ENCODE data around the gene GSAP. TPM values are rescaled to one million over a fixed set of nuclear protein-coding genes. Genes with fewer than 3 reads are reported as not detected.

Gene GSAP
- total RNA-seq, 1 donor from 2014 or later, result 1.9 TPM

DNA sequence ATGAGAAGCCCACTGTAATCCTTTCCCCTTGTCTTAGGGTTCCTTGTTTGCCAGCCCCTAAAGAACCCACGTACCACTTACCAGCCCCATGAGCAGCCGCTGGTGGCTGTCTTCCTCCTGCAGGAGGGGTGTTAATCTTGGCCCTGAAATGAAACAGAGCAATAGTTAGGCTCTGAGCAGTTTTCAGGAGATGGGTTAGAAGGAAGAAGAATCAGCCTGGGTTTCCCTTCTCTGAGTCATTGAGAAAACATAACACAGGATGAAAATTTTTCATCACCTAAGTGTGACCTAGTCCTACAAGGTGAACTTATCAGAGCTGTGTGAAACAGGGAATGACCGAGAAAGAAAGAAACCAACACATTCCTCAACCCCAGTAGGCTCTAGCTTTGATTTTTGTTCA is 90.0 kb downstream of the GSAP start:
- no peak for DNase-seq (ENCODE audit: low spot score)
- H3K27me3 Mint-ChIP-seq (ENCODE audit: unreplicated experiment), result peaks cover 5% of the 10 kb centered on the region
- TF ChIP-seq, protein P1, sequence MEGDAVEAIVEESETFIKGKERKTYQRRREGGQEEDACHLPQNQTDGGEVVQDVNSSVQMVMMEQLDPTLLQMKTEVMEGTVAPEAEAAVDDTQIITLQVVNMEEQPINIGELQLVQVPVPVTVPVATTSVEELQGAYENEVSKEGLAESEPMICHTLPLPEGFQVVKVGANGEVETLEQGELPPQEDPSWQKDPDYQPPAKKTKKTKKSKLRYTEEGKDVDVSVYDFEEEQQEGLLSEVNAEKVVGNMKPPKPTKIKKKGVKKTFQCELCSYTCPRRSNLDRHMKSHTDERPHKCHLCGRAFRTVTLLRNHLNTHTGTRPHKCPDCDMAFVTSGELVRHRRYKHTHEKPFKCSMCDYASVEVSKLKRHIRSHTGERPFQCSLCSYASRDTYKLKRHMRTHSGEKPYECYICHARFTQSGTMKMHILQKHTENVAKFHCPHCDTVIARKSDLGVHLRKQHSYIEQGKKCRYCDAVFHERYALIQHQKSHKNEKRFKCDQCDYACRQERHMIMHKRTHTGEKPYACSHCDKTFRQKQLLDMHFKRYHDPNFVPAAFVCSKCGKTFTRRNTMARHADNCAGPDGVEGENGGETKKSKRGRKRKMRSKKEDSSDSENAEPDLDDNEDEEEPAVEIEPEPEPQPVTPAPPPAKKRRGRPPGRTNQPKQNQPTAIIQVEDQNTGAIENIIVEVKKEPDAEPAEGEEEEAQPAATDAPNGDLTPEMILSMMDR (IDR thresholded peaks at IDR 0.05; ENCODE audit: unreplicated experiment), result no peak
- H3K4me1 Mint-ChIP-seq (ENCODE audit: unreplicated experiment), result peaks cover 24% of the 10 kb centered on the region
- H3K4me3 Mint-ChIP-seq (ENCODE audit: unreplicated experiment), result no peak overlapping the region
- H3K9me3 Mint-ChIP-seq (ENCODE audit: unreplicated experiment), result no peaks in the 10 kb centered on the region
- no peak overlapping the region for H3K27ac Mint-ChIP-seq (ENCODE audit: unreplicated experiment)
- H3K36me3 Mint-ChIP-seq (ENCODE audit: low read depth, unreplicated experiment), result no peaks in the 10 kb centered on the region

- Mint-ChIP-seq H3K4me3 (ENCODE audit: unreplicated experiment) (no peak overlapping the region), H3K4me1 (ENCODE audit: unreplicated experiment) (peaks cover 2% of the 10 kb centered on the region), H3K36me3 (ENCODE audit: low read depth, unreplicated experiment) (no peaks in the 10 kb centered on the region), H3K9me3 (ENCODE audit: unreplicated experiment) (no peaks in the 10 kb centered on the region), H3K27ac (ENCODE audit: unreplicated experiment) (no peak overlapping the region), H3K27me3 (ENCODE audit: unreplicated experiment) (peaks cover 3% of the 10 kb centered on the region)
- TF ChIP-seq, protein P1 (IDR thresholded peaks at IDR 0.05; ENCODE audit: unreplicated experiment), result no peak
- no peak for DNase-seq (ENCODE audit: low spot score)
Measured at GRCh38 chr7:77321300-77321699, 94.8 kb downstream of the GSAP start.

DNA sequence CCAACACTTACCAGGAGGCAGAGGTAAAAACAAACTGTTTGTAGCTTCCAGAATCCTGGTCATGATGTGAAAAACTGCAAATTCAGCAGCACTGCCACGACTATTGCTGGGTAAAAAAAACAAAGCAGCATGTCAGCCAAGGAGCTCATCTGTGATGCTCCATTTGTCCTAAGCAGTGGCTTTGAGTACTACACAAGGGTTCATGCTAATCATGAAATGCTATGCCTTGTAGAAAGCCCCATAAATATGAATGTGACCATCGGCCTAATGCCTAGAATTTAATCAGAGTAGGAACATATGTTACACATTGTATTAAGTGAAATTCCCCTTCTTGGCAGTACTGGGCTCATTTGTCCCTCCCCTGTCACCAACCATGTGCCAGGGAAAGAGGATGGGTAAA is 95.4 kb downstream of the GSAP start:
- Mint-ChIP-seq H3K36me3 (ENCODE audit: low read depth, unreplicated experiment) (no peaks in the 10 kb centered on the region), H3K27ac (ENCODE audit: unreplicated experiment) (no peak overlapping the region), H3K4me3 (ENCODE audit: unreplicated experiment) (no peak overlapping the region)

GRCh38 chr7:77320137-77320536 is 96.0 kb downstream of the GSAP start:
- no peak overlapping the region for H3K4me3 Mint-ChIP-seq (ENCODE audit: unreplicated experiment)
- H3K9me3 Mint-ChIP-seq (ENCODE audit: unreplicated experiment), result no peaks in the 10 kb centered on the region
- peaks cover 2% of the 10 kb centered on the region for H3K4me1 Mint-ChIP-seq (ENCODE audit: unreplicated experiment)
- TF ChIP-seq, protein P1 (IDR thresholded peaks at IDR 0.05; ENCODE audit: unreplicated experiment), result no peak
- H3K27ac Mint-ChIP-seq (ENCODE audit: unreplicated experiment), result no peak overlapping the region
- peaks cover 3% of the 10 kb centered on the region for H3K27me3 Mint-ChIP-seq (ENCODE audit: unreplicated experiment)
- H3K36me3 Mint-ChIP-seq (ENCODE audit: low read depth, unreplicated experiment), result no peaks in the 10 kb centered on the region
- DNase-seq (ENCODE audit: low spot score), result no peak

More for the DNA sequence above, 95.4 kb downstream of the GSAP start:
- Mint-ChIP-seq H3K9me3 (ENCODE audit: unreplicated experiment) (no peaks in the 10 kb centered on the region), H3K27me3 (ENCODE audit: unreplicated experiment) (peaks cover 3% of the 10 kb centered on the region), H3K4me1 (ENCODE audit: unreplicated experiment) (peaks cover 2% of the 10 kb centered on the region)
- no peak for DNase-seq (ENCODE audit: low spot score)
- TF ChIP-seq, protein P1 (IDR thresholded peaks at IDR 0.05; ENCODE audit: unreplicated experiment), result no peak

DNA sequence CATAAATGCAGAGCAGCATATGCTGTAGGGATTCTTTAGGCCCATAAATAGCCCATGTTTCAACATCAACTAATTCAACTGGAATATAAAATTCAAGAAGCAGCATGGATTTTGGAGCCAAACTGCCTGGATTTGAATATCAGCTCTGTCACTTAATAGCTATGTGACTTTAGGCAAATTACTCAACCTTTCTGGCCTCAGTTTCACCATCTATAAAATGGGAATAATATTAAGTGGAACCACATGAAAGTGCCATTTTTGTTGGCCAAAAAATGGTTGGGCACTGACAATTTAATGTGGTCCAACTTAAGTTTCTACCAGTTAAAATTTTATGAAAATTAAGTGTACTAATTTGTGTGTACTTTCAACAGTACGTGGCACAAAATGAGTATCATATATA is 98.1 kb downstream of the GSAP start:
- Mint-ChIP-seq H3K36me3 (ENCODE audit: low read depth, unreplicated experiment) (no peaks in the 10 kb centered on the region), H3K27me3 (ENCODE audit: unreplicated experiment) (no peaks in the 10 kb centered on the region), H3K27ac (ENCODE audit: unreplicated experiment) (no peak overlapping the region), H3K9me3 (ENCODE audit: unreplicated experiment) (no peaks in the 10 kb centered on the region), H3K4me3 (ENCODE audit: unreplicated experiment) (no peak overlapping the region), H3K4me1 (ENCODE audit: unreplicated experiment) (no peaks in the 10 kb centered on the region)
- TF ChIP-seq, protein P1 (IDR thresholded peaks at IDR 0.05; ENCODE audit: unreplicated experiment), result no peak
- DNase-seq (ENCODE audit: low spot score), result no peak

All from endothelial cell (in vitro differentiated cells).